ENCODE data around the gene HACE1.

GRCh38 chr6:104714796-104715195 lies 144.9 kb downstream of the HACE1 start:
- TF ChIP-seq POLR2A (IDR thresholded peaks at IDR 0.05) (no peak), CTCF (IDR thresholded peaks at IDR 0.05) (no peak)

Measured in esophagus squamous epithelium (tissue), 4 donors.